22Rv1 (cell line): ENCODE measurements around the gene ABTB2.

Source experiments
- ZFX ChIP-seq: fragments of 450-650 bp; IDR thresholded peaks from 2 replicates; pipeline ENCODE4 v1.6.1; 2017; ENCODE audit warnings: antibody characterized with exemption, borderline replicate concordance
- TF ChIP-seq, protein P1 (sequence below): fragments of 450-650 bp; IDR thresholded peaks from 2 replicates; pipeline ENCODE4 v1.5.1; 2017; ENCODE audit warnings: mild to moderate bottlenecking

DNA sequence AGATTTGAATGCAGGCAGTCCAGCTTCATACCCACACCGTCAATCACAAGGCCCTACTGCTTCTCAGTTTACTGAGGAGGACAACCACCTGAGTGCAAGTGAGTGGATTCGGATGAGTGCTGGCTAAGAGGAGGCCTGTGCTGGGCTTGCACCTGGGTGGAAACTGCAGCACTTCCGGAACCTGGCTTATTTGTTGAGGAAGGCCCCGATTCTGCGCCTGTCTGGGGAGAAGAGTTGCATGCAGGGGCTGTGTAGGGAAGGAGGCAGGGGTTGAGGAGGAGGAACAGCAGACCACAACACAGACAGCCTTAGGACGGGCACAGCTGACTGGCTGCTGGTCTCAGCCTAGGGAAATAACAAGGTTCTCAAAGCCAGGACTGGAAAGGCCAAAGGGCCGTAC is 20.8 kb downstream of the ABTB2 start:
- TF ChIP-seq, protein P1, sequence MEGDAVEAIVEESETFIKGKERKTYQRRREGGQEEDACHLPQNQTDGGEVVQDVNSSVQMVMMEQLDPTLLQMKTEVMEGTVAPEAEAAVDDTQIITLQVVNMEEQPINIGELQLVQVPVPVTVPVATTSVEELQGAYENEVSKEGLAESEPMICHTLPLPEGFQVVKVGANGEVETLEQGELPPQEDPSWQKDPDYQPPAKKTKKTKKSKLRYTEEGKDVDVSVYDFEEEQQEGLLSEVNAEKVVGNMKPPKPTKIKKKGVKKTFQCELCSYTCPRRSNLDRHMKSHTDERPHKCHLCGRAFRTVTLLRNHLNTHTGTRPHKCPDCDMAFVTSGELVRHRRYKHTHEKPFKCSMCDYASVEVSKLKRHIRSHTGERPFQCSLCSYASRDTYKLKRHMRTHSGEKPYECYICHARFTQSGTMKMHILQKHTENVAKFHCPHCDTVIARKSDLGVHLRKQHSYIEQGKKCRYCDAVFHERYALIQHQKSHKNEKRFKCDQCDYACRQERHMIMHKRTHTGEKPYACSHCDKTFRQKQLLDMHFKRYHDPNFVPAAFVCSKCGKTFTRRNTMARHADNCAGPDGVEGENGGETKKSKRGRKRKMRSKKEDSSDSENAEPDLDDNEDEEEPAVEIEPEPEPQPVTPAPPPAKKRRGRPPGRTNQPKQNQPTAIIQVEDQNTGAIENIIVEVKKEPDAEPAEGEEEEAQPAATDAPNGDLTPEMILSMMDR, result no peak
- TF ChIP-seq ZFX, result no peak
